ENCODE data around the gene LAMP1.
"Not testable (repeated sequence)": the region's sequence is repeated elsewhere in the genome, so short reads cannot be mapped to it uniquely, and the experiment has no call there.

The LAMP1 gene

GRCh38 chr13:113298043-113298945 lies 1.3 kb downstream of the LAMP1 start:
- DNase-seq, result no peak

GRCh38 chr13:113299951-113300350 lies 2.9 kb downstream of the LAMP1 start:
- no peak for DNase-seq

- no peak for DNase-seq
These were observed 5.9 kb downstream of the LAMP1 start for GRCh38 chr13:113302986-113303385.

GRCh38 chr13:113304121-113304520 lies 7.1 kb downstream of the LAMP1 start:
- DNase-seq, result no peak

GRCh38 chr13:113305208-113305607 lies 8.2 kb downstream of the LAMP1 start:
- no peak for DNase-seq

DNA sequence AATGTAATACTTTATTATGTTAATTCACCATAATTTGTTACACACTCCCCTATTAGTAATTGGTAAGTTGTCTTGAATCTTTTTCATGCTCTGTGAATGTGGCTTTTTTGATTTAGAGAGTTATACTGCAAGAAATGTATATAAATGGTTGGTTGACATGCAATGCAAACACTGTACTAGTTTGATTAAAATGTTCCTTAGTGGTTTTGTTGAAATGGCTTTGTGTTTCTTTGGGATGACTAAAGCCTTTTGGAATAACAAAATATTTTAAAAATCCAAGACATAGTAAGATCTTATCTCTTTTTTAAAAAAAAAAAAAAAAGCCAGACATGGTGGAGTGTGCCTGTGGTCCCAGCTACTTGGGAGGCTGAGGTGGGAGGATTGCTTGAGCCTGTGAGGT lies 10.5 kb downstream of the LAMP1 start:
- no peak for DNase-seq

DNA sequence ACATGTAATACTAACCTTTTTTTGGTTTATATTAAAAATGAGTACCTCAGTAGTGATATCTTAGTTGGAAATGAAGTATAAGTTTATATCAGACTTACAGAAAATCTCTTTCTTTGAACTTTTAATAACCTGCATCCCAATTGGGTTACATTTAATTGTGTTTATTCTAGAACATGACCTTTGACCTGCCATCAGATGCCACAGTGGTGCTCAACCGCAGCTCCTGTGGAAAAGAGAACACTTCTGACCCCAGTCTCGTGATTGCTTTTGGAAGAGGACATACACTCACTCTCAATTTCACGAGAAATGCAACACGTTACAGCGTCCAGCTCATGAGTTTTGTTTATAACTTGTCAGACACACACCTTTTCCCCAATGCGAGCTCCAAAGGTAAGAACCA lies 12.4 kb downstream of the LAMP1 start:
- DNase-seq, result no peak

DNA sequence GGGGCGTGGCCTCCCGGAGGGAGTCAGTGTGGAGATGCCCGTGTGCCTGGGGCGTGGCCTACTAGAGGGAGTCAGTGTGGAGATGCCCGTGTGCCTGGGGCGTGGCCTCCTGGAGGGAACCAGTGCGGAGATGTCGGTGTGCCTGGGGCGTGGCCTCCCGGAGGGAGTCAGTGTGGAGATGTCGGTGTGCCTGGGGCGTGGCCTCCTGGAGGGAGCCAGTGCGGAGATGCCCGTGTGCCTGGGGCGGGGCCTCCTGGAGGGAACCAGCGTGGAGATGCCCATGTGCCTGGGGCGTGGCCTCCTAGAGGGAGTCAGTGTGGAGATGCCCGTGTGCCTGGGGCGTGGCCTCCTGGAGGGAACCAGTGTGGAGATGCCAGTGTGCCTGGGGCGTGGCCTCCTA lies 17.1 kb downstream of the LAMP1 start:
- DNase-seq, result not testable (repeated sequence)

DNA sequence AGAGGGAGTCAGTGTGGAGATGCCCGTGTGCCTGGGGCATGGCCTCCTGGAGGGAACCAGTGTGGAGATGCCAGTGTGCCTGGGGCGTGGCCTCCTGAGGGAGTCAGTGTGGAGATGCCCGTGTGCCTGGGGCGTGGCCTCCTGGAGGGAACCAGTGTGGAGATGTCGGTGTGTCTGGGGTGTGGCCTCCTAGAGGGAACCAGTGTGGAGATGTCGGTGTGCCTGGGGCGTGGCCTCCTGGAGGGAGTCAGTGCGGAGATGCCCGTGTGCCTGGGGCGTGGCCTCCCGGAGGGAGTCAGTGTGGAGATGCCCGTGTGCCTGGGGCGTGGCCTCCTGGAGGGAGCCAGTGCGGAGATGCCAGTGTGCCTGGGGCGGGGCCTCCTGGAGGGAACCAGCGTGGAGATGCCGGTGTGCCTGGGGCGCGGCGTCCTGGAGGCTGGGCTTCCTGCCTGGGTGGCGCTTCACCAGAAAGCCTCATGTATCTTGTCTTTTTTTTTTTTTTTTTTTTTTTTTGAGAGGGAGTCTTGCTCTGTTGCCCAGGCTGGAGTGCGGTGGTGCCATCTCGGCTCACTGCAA lies 17.9 kb downstream of the LAMP1 start:
- DNase-seq, result not testable (repeated sequence)

GRCh38 chr13:113315992-113316391 lies 19.0 kb downstream of the LAMP1 start:
- no peak for DNase-seq

GRCh38 chr13:113317031-113317430 lies 20.0 kb downstream of the LAMP1 start:
- DNase-seq, result no peak

DNA sequence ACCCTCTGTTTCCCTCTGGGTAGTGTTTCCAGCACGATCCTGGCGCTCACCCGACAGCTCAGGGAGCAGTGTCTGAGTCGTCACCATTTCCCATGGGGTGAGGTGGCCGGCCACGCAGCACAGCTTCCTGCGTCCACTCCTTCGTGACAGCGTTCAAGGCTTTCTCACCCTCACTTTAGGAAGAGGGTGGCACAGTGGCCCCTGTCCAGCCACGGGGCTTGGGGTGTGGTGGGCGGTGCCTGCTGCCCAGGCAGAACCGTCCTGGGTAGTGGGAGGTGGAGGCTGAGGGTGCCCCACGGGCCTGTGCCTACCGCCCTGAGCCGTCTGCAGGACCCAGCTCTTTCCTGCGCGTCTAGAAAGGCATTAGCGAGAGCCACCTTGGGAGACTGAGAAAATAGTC lies 21.9 kb downstream of the LAMP1 start:
- no peak for DNase-seq

GRCh38 chr13:113319371-113319770 lies 22.3 kb downstream of the LAMP1 start:
- DNase-seq, result no peak

GRCh38 chr13:113320226-113320875 lies 23.3 kb downstream of the LAMP1 start:
- DNase-seq, result no peak

- DNase-seq, result no peak
These were observed 24.5 kb downstream of the LAMP1 start for GRCh38 chr13:113321546-113321945.

DNA sequence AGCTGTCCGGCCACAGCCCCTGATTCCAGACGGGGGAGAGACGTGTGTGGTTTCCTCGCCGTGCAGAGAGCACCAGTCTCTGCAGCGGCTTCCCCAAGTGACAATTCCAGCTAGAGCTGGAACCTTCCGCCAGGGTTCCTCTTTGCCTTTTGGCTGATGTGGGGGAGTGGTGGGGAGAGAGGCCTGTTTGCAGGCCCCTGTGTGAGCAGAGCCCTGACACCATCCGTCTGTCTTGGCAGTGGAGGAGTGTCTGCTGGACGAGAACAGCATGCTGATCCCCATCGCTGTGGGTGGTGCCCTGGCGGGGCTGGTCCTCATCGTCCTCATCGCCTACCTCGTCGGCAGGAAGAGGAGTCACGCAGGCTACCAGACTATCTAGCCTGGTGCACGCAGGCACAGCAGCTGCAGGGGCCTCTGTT lies 25.0 kb downstream of the LAMP1 start:
- no peak for DNase-seq

GRCh38 chr13:113322890-113323651 lies 26.0 kb downstream of the LAMP1 start:
- no peak for DNase-seq

- DNase-seq, result no peak
These were observed 26.8 kb downstream of the LAMP1 start for GRCh38 chr13:113323869-113324268.

- no peak for DNase-seq
These were observed 27.4 kb downstream of the LAMP1 start for GRCh38 chr13:113324398-113324797.

DNA sequence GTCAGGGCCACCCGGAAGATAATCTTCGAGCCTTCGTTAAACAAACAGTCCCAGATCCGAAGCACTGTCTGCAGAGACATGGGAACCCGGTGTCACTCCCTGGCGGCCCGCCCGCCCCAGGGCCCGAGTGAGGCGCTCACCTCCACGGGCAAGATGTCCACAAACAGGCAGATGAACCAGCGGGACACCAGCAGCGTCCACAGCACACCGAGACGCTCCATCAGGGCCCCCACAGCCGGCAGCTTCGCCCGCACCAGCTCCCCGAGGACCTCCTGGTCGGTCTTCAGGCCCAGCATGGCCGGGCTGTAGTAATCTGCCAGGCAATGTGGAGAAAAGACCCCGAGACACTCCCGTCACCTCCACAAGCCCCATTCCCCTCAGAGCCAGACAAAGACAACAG lies 28.7 kb downstream of the LAMP1 start:
- no peak for DNase-seq

DNA sequence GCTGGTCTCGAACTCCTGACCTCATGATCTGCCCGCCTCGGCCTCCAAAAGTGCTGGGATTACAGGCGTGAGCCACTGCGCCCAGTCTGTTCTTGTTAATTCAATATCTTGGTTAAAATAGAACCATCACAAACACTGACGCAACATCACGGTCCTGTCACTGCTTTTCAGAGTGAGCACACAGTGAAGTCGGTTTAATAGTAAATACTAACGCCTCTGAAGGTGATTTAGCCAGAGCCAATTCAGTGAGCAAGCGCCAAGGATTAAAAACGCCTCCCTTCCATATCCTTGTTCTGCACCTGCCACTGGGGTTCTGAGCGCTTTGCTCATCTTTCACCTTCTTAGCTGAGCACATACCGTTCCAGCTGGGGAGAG lies 30.3 kb downstream of the LAMP1 start:
- no peak for DNase-seq

DNA sequence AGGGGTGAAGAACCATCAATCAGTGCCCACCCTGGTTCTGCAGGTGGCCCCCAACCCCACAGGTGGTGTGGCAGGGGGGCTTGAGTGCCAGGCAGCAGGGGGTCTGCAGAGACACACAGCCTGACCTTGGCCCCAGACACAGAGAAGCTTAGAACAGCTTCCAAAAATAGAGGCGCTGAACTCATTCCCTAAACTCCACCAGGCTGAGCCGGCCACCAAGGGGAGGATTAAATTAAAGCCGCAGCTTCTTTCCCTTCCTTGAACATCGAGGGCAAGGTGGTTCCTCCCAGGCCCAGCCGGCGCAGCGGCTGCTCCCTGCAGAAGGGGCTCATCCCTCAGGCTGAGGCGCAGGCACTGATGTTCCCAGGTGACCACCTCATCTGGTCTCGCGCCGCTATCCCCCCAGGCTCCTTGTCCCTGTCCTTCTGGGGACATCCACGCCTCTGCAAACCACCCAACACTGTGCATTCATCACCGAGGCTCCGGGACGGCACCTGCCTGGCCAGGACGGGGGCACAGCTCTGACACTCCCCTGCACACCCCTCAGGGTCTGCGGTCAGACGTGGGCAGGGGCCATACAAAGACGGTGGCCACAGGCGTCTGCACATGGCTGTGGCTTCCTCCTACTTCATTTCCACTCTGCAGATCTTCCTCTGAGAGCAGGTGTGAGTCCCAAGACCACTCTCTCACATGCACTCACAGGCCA lies 30.9 kb downstream of the LAMP1 start:
- DNase-seq, result no peak

- DNase-seq, result no peak
These were observed 31.8 kb downstream of the LAMP1 start for GRCh38 chr13:113328851-113329250.
